HG02759 (cell line): ENCODE data around the gene GPER1.
"Not testable (repeated sequence)": the region's sequence is repeated elsewhere in the genome, so short reads cannot be mapped to it uniquely, and the experiment has no call there.

Source experiments
- ATAC-seq: cut with Tn5 transposase; IDR thresholded peaks from one replicate; pipeline ENCODE4 v1.9.1; 2021; ENCODE audit warnings: mild to moderate bottlenecking, moderate library complexity; ENCODE audit not compliant: unreplicated experiment

Gene GPER1

GRCh38 chr7:1137517-1138167 is 49.7 kb downstream of the GPER1 start:
- ATAC-seq: peak; percentile 61

- no peak for ATAC-seq
Observed at GRCh38 chr7:1140476-1141104, 52.7 kb downstream of the GPER1 start.

GRCh38 chr7:1141651-1142050 is 53.7 kb downstream of the GPER1 start:
- ATAC-seq: no peak

GRCh38 chr7:1142051-1142635 is 54.2 kb downstream of the GPER1 start:
- ATAC-seq: no peak

- ATAC-seq: not testable (repeated sequence)
Observed at GRCh38 chr7:1143031-1143430, 55.1 kb downstream of the GPER1 start.
